ENCODE data around the gene SYT14. TPM values are rescaled to one million over a fixed set of nuclear protein-coding genes. Genes with fewer than 3 reads are reported as not detected.

SYT14 gene
- total RNA-seq, 2 donors from 2014 or later: not detected

DNA sequence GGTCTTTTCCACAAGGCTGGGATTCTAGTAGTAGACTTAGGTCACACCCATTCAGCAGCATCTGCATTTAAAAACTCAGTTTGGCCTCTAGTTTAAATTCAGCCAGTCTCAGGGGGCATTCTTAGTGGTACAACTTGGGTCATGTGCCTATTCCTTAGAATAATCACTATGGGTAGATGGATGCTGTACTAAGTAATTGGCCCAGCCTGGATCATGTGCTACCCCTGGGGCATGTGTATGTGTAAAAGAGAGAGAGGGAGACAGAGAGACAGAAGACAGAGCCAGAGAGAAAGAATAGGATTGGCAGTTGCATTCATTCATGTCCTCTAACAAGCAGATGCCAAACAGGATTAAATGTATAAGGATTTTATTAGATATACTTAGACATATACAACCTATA is 13.6 kb upstream of the SYT14 start:
- no peak overlapping the region for H3K27ac ChIP-seq
- no peak for DNase-seq (ENCODE audit: low spot score)
- no peaks in the 10 kb centered on the region for H3K9me3 ChIP-seq
- no peaks in the 10 kb centered on the region for H3K36me3 ChIP-seq
- no peaks in the 10 kb centered on the region for H3K4me1 ChIP-seq (ENCODE audit: control insufficient read depth in 1 of 2, low read depth in 2 of 2)
- no peaks in the 10 kb centered on the region for H3K27me3 ChIP-seq (replicated peaks; ENCODE audit: insufficient read depth)
- no peak for ATAC-seq (ENCODE audit: insufficient number of reproducible peaks, low FRiP score, low read depth)
- TF ChIP-seq, protein P1, sequence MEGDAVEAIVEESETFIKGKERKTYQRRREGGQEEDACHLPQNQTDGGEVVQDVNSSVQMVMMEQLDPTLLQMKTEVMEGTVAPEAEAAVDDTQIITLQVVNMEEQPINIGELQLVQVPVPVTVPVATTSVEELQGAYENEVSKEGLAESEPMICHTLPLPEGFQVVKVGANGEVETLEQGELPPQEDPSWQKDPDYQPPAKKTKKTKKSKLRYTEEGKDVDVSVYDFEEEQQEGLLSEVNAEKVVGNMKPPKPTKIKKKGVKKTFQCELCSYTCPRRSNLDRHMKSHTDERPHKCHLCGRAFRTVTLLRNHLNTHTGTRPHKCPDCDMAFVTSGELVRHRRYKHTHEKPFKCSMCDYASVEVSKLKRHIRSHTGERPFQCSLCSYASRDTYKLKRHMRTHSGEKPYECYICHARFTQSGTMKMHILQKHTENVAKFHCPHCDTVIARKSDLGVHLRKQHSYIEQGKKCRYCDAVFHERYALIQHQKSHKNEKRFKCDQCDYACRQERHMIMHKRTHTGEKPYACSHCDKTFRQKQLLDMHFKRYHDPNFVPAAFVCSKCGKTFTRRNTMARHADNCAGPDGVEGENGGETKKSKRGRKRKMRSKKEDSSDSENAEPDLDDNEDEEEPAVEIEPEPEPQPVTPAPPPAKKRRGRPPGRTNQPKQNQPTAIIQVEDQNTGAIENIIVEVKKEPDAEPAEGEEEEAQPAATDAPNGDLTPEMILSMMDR (IDR thresholded peaks at IDR 0.05): no peak
- H3K4me3 ChIP-seq: no peak overlapping the region

DNA sequence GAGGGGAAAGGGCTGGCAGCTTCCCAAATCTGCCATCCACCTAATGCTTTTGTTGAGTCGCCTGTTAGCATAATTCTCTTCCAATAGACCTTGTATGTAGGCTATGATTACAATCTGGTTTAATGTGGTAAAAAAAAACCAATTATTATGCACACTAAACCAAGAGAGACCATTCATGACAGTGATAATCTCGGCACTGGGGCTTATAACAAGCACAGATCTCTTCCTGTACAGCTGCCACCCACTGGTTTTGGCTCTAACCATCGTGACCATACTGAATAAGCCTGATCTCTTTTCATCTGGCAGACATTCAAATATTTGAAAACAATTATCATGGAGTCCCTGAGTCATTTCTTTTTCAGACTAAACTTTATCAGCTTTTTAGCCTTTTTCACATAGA is 12.0 kb upstream of the SYT14 start:
- Histone ChIP-seq H3K27ac (no peak overlapping the region), H3K27me3 (replicated peaks; ENCODE audit: insufficient read depth) (no peaks in the 10 kb centered on the region), H3K9me3 (no peaks in the 10 kb centered on the region), H3K4me3 (no peak overlapping the region), H3K4me1 (ENCODE audit: control insufficient read depth in 1 of 2, low read depth in 2 of 2) (no peaks in the 10 kb centered on the region), H3K36me3 (no peaks in the 10 kb centered on the region)
- TF ChIP-seq, protein P1 (IDR thresholded peaks at IDR 0.05): no peak
- no peak for ATAC-seq (ENCODE audit: insufficient number of reproducible peaks, low FRiP score, low read depth)
- no peak for DNase-seq (ENCODE audit: low spot score)

DNA sequence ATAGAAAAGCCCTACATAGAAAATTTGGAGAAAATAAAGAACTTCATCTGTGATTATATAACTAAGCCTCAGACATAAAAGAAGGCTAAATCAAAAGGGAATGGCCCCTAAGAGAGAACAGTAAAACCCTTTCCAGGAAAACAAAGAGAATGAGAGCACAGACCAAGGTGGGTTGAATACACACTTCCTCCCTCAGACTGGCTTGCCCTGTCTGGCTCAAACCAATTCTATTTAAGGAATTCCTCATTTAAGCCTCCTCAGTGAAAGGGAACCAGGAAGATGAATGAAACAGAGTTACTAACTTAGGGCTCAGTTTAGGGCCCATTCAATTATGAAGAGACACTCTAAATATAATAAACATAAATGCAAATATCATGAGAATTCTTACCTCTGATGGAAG is 10.6 kb upstream of the SYT14 start:
- Histone ChIP-seq H3K4me1 (ENCODE audit: control insufficient read depth in 1 of 2, low read depth in 2 of 2) (no peaks in the 10 kb centered on the region), H3K27me3 (replicated peaks; ENCODE audit: insufficient read depth) (no peaks in the 10 kb centered on the region), H3K36me3 (no peaks in the 10 kb centered on the region), H3K27ac (no peak overlapping the region), H3K9me3 (no peaks in the 10 kb centered on the region), H3K4me3 (no peak overlapping the region)
- ATAC-seq (ENCODE audit: insufficient number of reproducible peaks, low FRiP score, low read depth): no peak
- TF ChIP-seq, protein P1 (IDR thresholded peaks at IDR 0.05): no peak
- no peak for DNase-seq (ENCODE audit: low spot score)

DNA sequence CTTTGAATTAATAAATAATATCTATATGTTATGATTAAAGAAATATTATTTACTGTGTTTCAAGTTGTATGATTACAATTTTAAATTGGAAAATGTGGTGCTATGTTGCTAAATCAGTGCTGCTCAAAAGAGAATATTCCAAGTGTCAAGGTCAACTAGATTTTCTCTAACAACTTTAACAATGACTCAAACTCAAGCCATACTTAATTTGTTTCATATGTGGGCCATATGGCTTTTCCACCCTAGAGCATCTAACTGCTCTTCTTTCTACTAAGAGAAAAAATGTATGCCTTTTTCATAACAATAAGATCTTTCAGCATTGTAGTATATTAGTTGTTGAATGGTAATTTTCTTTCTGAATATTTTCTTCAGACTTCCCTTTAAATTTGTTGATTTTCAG is 8.3 kb upstream of the SYT14 start:
- no peaks in the 10 kb centered on the region for H3K36me3 ChIP-seq
- H3K27me3 ChIP-seq (replicated peaks; ENCODE audit: insufficient read depth): no peaks in the 10 kb centered on the region
- H3K27ac ChIP-seq: no peak overlapping the region
- no peak for DNase-seq (ENCODE audit: low spot score)
- no peaks in the 10 kb centered on the region for H3K4me1 ChIP-seq (ENCODE audit: control insufficient read depth in 1 of 2, low read depth in 2 of 2)
- TF ChIP-seq, protein P1 (IDR thresholded peaks at IDR 0.05): no peak
- no peak for ATAC-seq (ENCODE audit: insufficient number of reproducible peaks, low FRiP score, low read depth)
- H3K4me3 ChIP-seq: no peak overlapping the region
- H3K9me3 ChIP-seq: no peaks in the 10 kb centered on the region

DNA sequence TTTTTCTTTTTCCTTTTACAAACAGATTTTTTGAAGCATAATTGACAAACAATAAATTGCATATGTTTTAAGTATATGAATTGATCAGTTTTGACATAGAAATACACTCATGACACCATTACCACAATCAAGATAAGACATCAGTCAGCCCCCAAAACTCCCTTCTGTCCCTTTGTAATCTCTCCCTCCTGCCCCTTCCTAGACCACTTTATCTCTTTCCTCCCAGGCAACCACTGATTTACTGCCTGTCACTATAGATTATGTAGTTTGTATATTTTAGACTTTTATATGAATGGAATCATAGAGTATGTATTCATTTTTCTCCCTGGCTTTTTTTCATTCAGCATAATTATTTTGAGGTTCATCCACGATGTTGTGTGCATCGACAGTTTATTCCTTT is 6.9 kb upstream of the SYT14 start:
- H3K27me3 ChIP-seq (replicated peaks; ENCODE audit: insufficient read depth): no peaks in the 10 kb centered on the region
- DNase-seq (ENCODE audit: low spot score): no peak
- H3K27ac ChIP-seq: no peak overlapping the region
- TF ChIP-seq, protein P1 (IDR thresholded peaks at IDR 0.05): no peak
- ATAC-seq (ENCODE audit: insufficient number of reproducible peaks, low FRiP score, low read depth): no peak
- H3K4me1 ChIP-seq (ENCODE audit: control insufficient read depth in 1 of 2, low read depth in 2 of 2): no peaks in the 10 kb centered on the region
- H3K36me3 ChIP-seq: no peaks in the 10 kb centered on the region
- H3K4me3 ChIP-seq: no peak overlapping the region
- H3K9me3 ChIP-seq: no peaks in the 10 kb centered on the region
